Measurements from ENCODE around the gene TNFAIP8L3. TPM values are rescaled to one million over a fixed set of nuclear protein-coding genes. Genes with fewer than 3 reads are reported as not detected.

TNFAIP8L3 gene
- polyA plus RNA-seq, 2 of the 4 experiments (the other 2 are of a cell fraction), result 0.26 to 1.8 TPM

DNA sequence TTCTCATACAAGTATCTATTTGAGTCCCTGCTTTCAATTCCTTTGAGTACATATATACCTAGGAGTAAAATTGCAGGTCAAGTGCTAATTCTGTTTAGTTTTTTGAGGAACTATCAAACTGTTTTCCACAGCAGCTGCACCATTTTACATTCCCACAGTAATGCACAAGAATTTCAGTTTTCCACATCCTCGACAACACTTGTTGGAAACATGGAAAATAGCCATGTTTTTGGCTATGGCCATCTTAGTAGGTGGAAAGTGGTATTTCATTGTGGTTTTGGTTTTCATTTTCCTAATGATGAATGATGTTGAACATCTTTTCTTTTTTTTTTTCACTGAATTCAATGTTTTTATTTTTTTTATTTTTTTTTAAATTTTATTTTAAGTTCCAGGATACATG is 44.4 kb upstream of the TNFAIP8L3 start:
- POLR2A ChIA-PET, result no interaction called here
- ATAC-seq (no peak), FAIRE-seq (no peak), DNase-seq (ENCODE audit: low read depth in 1 of 2, low spot score in 1 of 2) (no peak)
- Histone ChIP-seq H3K9me3 (peaks cover 16% of the 10 kb centered on the region), H3K4me2 (no peak overlapping the region), H3K4me1 (peaks cover 4% of the 10 kb centered on the region; the same call in 1 of the 3 replicates), H3K27ac (no peak overlapping the region), H3K4me3 (no peak overlapping the region)
- CTCF ChIA-PET, result no interaction called here
- TF ChIP-seq CBX8 (IDR thresholded peaks at IDR 0.05) (no peak), EHMT2 (IDR thresholded peaks at IDR 0.05; ENCODE audit: low read depth) (no peak), CHD4 (IDR thresholded peaks at IDR 0.05; ENCODE audit: borderline replicate concordance) (no peak), ZSCAN20 (CRISPR knock-in tag; IDR thresholded peaks at IDR 0.05) (no peak), EHF (CRISPR knock-in tag; IDR thresholded peaks at IDR 0.05) (no peak), JUNB (IDR thresholded peaks at IDR 0.05) (no peak)
- WGBS (ENCODE audit: missing lambda C conversion rate), result 57% methylated on average over 1 of the region's 1 CpG

DNA sequence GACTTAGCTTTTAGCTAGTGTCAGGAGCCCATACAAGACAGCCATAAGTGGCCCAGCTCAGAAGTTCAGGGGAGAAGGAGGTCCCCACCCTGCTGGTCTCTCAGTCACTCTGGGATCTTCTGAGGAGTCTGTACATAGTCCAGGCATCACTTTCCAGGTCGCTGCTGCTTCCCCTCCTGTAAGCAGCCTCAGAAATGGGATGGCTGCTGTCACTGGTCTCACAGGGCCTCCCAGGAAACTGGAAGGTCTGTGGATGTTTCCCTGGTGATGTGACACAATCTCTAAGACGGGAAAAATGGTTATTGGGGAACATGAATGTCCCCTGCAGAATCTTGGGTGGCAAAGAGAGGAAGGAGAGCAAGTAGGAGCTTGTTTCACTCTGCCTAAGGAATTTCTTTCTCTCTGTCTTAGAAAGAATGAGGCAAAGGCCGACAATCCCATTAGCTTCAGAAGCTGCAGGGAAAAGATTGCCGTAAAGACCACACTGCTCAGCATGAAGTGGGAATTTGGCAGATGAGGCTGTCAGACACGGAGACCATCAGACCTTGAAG is 43.2 kb upstream of the TNFAIP8L3 start:
- Histone ChIP-seq H3K9me3 (peaks cover 16% of the 10 kb centered on the region), H3K4me3 (no peak overlapping the region), H3K4me1 (no peaks in the 10 kb centered on the region), H3K27ac (no peak overlapping the region), H3K4me2 (no peak overlapping the region)
- FAIRE-seq (no peak), ATAC-seq (no peak), DNase-seq (ENCODE audit: low read depth in 1 of 2, low spot score in 1 of 2) (no peak)
- WGBS (ENCODE audit: missing lambda C conversion rate), result 30% methylated on average over 5 of the region's 5 CpGs
- POLR2A ChIA-PET, result no interaction called here
- CTCF ChIA-PET, result interaction anchor here (1.3 to 4.1 kb wide), 4 partner anchors 14 to 243 kb away, joined by 3 to 42 read pairs (median 5); no protein-coding TSS in a partner anchor
- TF ChIP-seq, protein P1, sequence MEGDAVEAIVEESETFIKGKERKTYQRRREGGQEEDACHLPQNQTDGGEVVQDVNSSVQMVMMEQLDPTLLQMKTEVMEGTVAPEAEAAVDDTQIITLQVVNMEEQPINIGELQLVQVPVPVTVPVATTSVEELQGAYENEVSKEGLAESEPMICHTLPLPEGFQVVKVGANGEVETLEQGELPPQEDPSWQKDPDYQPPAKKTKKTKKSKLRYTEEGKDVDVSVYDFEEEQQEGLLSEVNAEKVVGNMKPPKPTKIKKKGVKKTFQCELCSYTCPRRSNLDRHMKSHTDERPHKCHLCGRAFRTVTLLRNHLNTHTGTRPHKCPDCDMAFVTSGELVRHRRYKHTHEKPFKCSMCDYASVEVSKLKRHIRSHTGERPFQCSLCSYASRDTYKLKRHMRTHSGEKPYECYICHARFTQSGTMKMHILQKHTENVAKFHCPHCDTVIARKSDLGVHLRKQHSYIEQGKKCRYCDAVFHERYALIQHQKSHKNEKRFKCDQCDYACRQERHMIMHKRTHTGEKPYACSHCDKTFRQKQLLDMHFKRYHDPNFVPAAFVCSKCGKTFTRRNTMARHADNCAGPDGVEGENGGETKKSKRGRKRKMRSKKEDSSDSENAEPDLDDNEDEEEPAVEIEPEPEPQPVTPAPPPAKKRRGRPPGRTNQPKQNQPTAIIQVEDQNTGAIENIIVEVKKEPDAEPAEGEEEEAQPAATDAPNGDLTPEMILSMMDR (IDR thresholded peaks at IDR 0.05), result no peak
- TF ChIP-seq CBX2 (IDR thresholded peaks at IDR 0.05; ENCODE audit: borderline replicate concordance, low read depth), result no peak
- TF ChIP-seq FOSB (CRISPR knock-in tag; IDR thresholded peaks at IDR 0.05), result no peak
- no peak for TF ChIP-seq RCOR1 (IDR thresholded peaks at IDR 0.05; ENCODE audit: low read depth, low read length)
- TF ChIP-seq GATA3 (IDR thresholded peaks at IDR 0.05; ENCODE audit: borderline replicate concordance), result no peak
- no peak for TF ChIP-seq RFX5 (IDR thresholded peaks at IDR 0.05)
- no peak for TF ChIP-seq CHD4 (IDR thresholded peaks at IDR 0.05; ENCODE audit: borderline replicate concordance)
- no peak for TF ChIP-seq SREBF2 (IDR thresholded peaks at IDR 0.05)
- no peak for TF ChIP-seq POLR2AphosphoS2 (conservative IDR thresholded peaks at IDR 0.05; ENCODE audit: low read length)
- no peak for TF ChIP-seq HDAC2 (IDR thresholded peaks at IDR 0.05)

DNA sequence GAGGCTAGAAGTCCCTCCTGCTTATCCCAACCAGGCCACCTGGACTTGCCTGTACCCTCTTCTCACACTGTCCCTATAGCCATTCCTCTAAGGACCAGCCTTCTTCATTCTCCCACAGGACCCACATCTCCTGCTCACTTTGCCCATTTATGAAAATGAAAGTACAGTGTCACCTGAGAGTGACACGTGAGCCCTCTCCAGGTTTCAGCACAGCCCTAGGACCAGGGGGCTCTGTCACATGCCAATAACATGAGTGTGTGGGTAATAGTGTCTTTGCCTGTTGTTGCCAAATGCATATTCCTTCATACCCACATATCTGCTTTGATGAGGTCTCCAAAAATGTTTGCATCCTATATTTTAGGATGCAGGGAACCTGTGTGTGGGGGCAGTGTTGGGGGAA is 42.3 kb upstream of the TNFAIP8L3 start:
- DNase-seq (ENCODE audit: low read depth in 1 of 2, low spot score in 1 of 2) (no peak), ATAC-seq (no peak), FAIRE-seq (no peak)
- 7% methylated on average over 1 of the region's 1 CpG for WGBS (ENCODE audit: missing lambda C conversion rate)
- H3K4me2 ChIP-seq, result no peak overlapping the region
- ChIA-PET CTCF (interaction anchor here (1.4 to 4.1 kb wide), 4 partner anchors 15 to 244 kb away, joined by 3 to 42 read pairs (median 6); no protein-coding TSS in a partner anchor), POLR2A (no interaction called here)
- TF ChIP-seq SMC3 (IDR thresholded peaks at IDR 0.05) (no peak), CBX8 (IDR thresholded peaks at IDR 0.05) (no peak), NR3C1 (IDR thresholded peaks at IDR 0.05) (no peak), HOXB5 (CRISPR knock-in tag; IDR thresholded peaks at IDR 0.05) (no peak), POLR2AphosphoS2 (conservative IDR thresholded peaks at IDR 0.05; ENCODE audit: low read length) (no peak), KDM1A (IDR thresholded peaks at IDR 0.05; ENCODE audit: low read depth) (no peak), CHD4 (IDR thresholded peaks at IDR 0.05; ENCODE audit: borderline replicate concordance) (no peak), RAD21 (conservative IDR thresholded peaks at IDR 0.05 in 1 of 2, IDR thresholded peaks at IDR 0.05 in 1 of 2) (no peak), TFCP2L1 (CRISPR knock-in tag; IDR thresholded peaks at IDR 0.05) (no peak), EHF (CRISPR knock-in tag; IDR thresholded peaks at IDR 0.05) (no peak), HEYL (CRISPR knock-in tag; IDR thresholded peaks at IDR 0.05) (no peak), ESRRA (IDR thresholded peaks at IDR 0.05; ENCODE audit: borderline replicate concordance, low read length) (no peak)
- H3K9me3 ChIP-seq, result peaks cover 16% of the 10 kb centered on the region
- H3K27ac ChIP-seq, result no peak overlapping the region
- H3K4me1 ChIP-seq, result peaks cover 7% of the 10 kb centered on the region
- no peak overlapping the region for H3K4me3 ChIP-seq
